KMS-11 (cell line): ENCODE results near the gene APC.

ENCODE experiments used
- H2AFZ ChIP-seq: fragments of 200-600 bp; sonication (generic); 2 replicates; pipeline ENCODE4 v1.6.1; 2016; ENCODE audit warnings: antibody characterized with exemption, mixed run types, low read depth
- H3K27ac ChIP-seq: fragments of 200-600 bp; sonication (generic); 2 replicates; pipeline ENCODE4 v1.6.1; 2016; ENCODE audit warnings: mild to moderate bottlenecking, mixed run types
- H3K27me3 ChIP-seq: fragments of 200-600 bp; sonication (generic); 2 replicates; pipeline ENCODE4 v1.6.1; 2017; ENCODE audit warnings: mild to moderate bottlenecking, low read depth, mixed run types, moderate library complexity; ENCODE audit not compliant: insufficient read depth
- H3K36me3 ChIP-seq: fragments of 200-600 bp; sonication (generic); 2 replicates; pipeline ENCODE4 v1.6.1; 2017; ENCODE audit warnings: mild to moderate bottlenecking, mixed run types; ENCODE audit not compliant: insufficient read depth
- H3K4me1 ChIP-seq: fragments of 200-600 bp; sonication (generic); 2 replicates; pipeline ENCODE4 v1.6.1; 2016; ENCODE audit warnings: mild to moderate bottlenecking, low read depth, mixed run types; ENCODE audit not compliant: poor library complexity, severe bottlenecking
- H3K4me2 ChIP-seq: fragments of 200-600 bp; sonication (generic); 2 replicates; pipeline ENCODE4 v1.7.0; 2016; ENCODE audit warnings: mild to moderate bottlenecking, mixed run types
- H3K4me3 ChIP-seq: fragments of 200-600 bp; sonication (generic); IDR thresholded peaks from 2 replicates; pipeline ENCODE4 v1.6.1; 2017; ENCODE audit warnings: low read depth, low read length, mixed read lengths; ENCODE audit not compliant: insufficient read depth
- H3K79me2 ChIP-seq: fragments of 200-600 bp; sonication (generic); 2 replicates; pipeline ENCODE4 v1.6.1; 2016; ENCODE audit warnings: low read depth, mixed run types; ENCODE audit not compliant: insufficient read depth
- H3K9ac ChIP-seq: fragments of 200-600 bp; sonication (generic); 2 replicates; pipeline ENCODE4 v1.6.1; 2016; ENCODE audit warnings: mild to moderate bottlenecking, mixed run types
- H4K20me1 ChIP-seq: fragments of 200-600 bp; sonication (generic); 2 replicates; pipeline ENCODE4 v1.6.1; 2016; ENCODE audit warnings: mild to moderate bottlenecking, mixed run types; ENCODE audit not compliant: insufficient read depth
- CTCF ChIP-seq: fragments of 200-600 bp; sonication (generic); conservative IDR thresholded peaks from 2 replicates; pipeline ENCODE4 v1.6.1; 2017; ENCODE audit warnings: low read depth, mild to moderate bottlenecking, antibody characterized with exemption, low read length, moderate library complexity, mixed read lengths

The APC gene

GRCh38 chr5:112800891-112801290, 63.2 kb downstream of the APC start:
- Histone ChIP-seq H3K4me3 (no peak overlapping the region), H3K79me2 (no peaks in the 10 kb centered on the region), H2AFZ (no peak overlapping the region), H3K27ac (no peak overlapping the region), H3K36me3 (no peaks in the 10 kb centered on the region), H3K4me2 (no peak overlapping the region), H3K9ac (no peak overlapping the region), H3K27me3 (no peaks in the 10 kb centered on the region), H3K4me1 (no peaks in the 10 kb centered on the region), H4K20me1 (no peaks in the 10 kb centered on the region)
- no peak for TF ChIP-seq CTCF

DNA sequence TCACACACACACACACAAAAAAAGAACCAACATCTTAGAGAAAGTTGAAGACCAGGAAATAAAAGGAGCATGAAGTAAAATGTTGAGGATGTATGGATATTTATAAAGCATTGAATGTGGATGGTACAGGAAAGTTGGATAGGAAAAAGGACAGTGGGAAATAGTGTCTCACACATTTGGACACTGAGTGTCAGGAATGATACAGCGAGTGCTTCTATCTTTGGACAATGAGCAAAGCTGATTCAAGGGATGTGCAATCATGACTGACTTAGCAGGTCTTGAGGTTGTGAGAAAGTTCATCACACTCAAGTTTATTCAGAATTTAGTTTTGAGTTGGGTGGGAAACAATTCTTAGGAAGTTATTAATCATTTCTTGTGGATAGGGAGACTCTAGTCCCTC, 73.3 kb downstream of the APC start:
- Histone ChIP-seq H3K27ac (no peak overlapping the region), H4K20me1 (no peaks in the 10 kb centered on the region), H3K4me3 (no peak overlapping the region), H3K79me2 (no peaks in the 10 kb centered on the region), H3K9ac (no peak overlapping the region), H2AFZ (no peak overlapping the region), H3K27me3 (no peaks in the 10 kb centered on the region), H3K36me3 (no peaks in the 10 kb centered on the region), H3K4me1 (no peaks in the 10 kb centered on the region), H3K4me2 (no peak overlapping the region)
- no peak for TF ChIP-seq CTCF

DNA sequence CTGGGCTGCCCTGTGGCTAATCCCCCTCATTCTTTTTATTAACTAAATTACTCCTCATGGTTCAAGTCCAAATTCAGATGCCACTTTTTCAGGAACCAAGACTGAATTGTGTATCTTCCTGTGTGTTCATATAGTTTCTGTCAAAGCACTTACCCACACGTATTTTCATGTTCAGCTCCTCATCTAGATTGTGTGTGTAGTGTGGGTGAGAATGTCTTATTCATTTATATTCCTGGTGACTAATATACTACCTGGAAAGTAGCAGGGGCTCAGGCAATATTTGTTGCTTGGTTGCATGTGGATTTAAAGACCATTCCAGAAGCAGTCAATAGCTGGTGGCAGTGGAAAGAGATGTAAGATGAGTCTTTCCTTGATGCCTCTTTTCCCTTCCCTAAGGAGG, 74.9 kb downstream of the APC start:
- Histone ChIP-seq H3K79me2 (no peaks in the 10 kb centered on the region), H3K4me1 (no peaks in the 10 kb centered on the region), H4K20me1 (no peaks in the 10 kb centered on the region), H3K9ac (no peak overlapping the region), H3K36me3 (no peaks in the 10 kb centered on the region), H2AFZ (no peak overlapping the region), H3K27me3 (no peaks in the 10 kb centered on the region), H3K4me2 (no peak overlapping the region), H3K27ac (no peak overlapping the region), H3K4me3 (no peak overlapping the region)
- no peak for TF ChIP-seq CTCF

DNA sequence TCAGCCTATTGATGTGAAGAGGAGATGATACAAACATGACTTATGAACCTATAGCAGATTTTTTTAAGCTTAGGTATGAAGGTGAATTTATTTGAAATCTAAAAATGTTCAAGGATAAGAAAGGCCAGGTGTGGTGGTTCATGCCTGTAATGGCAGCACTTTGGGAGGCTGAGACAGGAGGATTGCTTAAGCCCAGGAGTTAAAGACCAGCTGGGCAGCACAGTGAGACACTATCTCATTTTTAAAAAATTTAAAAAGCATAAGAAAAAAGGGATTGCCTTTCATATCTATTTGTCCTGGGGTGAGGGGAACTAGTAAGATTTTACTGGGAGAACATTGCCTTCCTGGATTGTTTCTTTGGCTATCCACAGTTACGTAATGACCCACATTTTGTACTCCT, 82.6 kb downstream of the APC start:
- Histone ChIP-seq H3K4me2 (no peak overlapping the region), H3K27me3 (no peaks in the 10 kb centered on the region), H3K9ac (no peak overlapping the region), H2AFZ (no peak overlapping the region), H3K27ac (no peak overlapping the region), H3K4me1 (no peaks in the 10 kb centered on the region), H3K36me3 (no peaks in the 10 kb centered on the region), H3K79me2 (no peaks in the 10 kb centered on the region), H4K20me1 (no peaks in the 10 kb centered on the region), H3K4me3 (no peak overlapping the region)
- TF ChIP-seq CTCF: no peak

DNA sequence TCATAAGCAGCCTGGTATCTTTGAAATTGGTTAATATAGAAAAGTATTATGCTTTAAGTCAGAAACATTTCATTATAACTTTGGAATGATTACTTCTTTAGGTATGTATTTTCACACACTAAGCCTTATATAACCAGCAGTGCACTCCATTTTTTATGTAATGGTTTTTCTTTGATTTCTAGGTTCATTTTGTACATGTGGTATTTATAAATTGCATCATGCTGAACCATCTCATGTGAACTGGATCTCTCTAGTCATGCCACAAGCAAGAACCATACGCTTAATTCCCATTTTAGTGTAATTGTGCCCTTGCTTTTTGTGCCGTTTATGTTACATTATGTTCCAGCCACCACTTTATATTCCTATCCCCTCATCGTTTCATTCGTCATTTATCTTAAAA, 84.8 kb downstream of the APC start:
- H3K79me2 ChIP-seq: no peaks in the 10 kb centered on the region
- no peak overlapping the region for H3K4me3 ChIP-seq
- H2AFZ ChIP-seq: no peak overlapping the region
- no peaks in the 10 kb centered on the region for H3K36me3 ChIP-seq
- TF ChIP-seq CTCF: no peak
- H3K27ac ChIP-seq: no peak overlapping the region
- H4K20me1 ChIP-seq: no peaks in the 10 kb centered on the region
- no peaks in the 10 kb centered on the region for H3K4me1 ChIP-seq
- no peak overlapping the region for H3K4me2 ChIP-seq
- H3K27me3 ChIP-seq: no peaks in the 10 kb centered on the region
- H3K9ac ChIP-seq: no peak overlapping the region
